ENCODE data around the gene RTTN. TPM values are rescaled to one million over a fixed set of nuclear protein-coding genes. Genes with fewer than 3 reads are reported as not detected.

Gene RTTN
- total RNA-seq, 2 donors from 2014 or later: 22.3 to 35.4 TPM

- H3K27ac ChIP-seq (ENCODE audit: low read depth, low read length): no peak overlapping the region
- H3K36me3 Mint-ChIP-seq (ENCODE audit: low read depth): no peaks in the 10 kb centered on the region
- no peak overlapping the region for H3K4me3 ChIP-seq (ENCODE audit: low read length)
- H3K4me1 Mint-ChIP-seq: no peaks in the 10 kb centered on the region
- no peaks in the 10 kb centered on the region for H3K9me3 Mint-ChIP-seq
- WGBS, 2 experiments (ENCODE audit: insufficient coverage in 1 of 2, insufficient read length in 1 of 2): 80 to 100% methylated on average over 1 to 2 of the region's 2 CpGs
- no peak for TF ChIP-seq CTCF (conservative IDR thresholded peaks at IDR 0.05)
- H3K27ac Mint-ChIP-seq: no peak overlapping the region
- H3K9me3 ChIP-seq (ENCODE audit: control insufficient read depth, low read length): no peaks in the 10 kb centered on the region
- no peak for DNase-seq
- H3K27me3 ChIP-seq (ENCODE audit: control insufficient read depth, insufficient read depth, low read length, poor library complexity, severe bottlenecking): no peaks in the 10 kb centered on the region
- no peaks in the 10 kb centered on the region for H3K36me3 ChIP-seq (ENCODE audit: control insufficient read depth, insufficient read depth, low read length)
- H3K9ac ChIP-seq (ENCODE audit: extremely low read depth, low read length, poor library complexity, severe bottlenecking): no peak overlapping the region
- no peaks in the 10 kb centered on the region for H3K27me3 Mint-ChIP-seq (ENCODE audit: insufficient read depth)
- no peaks in the 10 kb centered on the region for H3K4me1 ChIP-seq (ENCODE audit: control insufficient read depth, insufficient read depth, low read length)
- no peak overlapping the region for H3K4me3 Mint-ChIP-seq
These were observed 69.9 kb downstream of the RTTN start for GRCh38 chr18:70135604-70136003.

- no peak overlapping the region for H3K27ac ChIP-seq (ENCODE audit: low read depth, low read length)
- TF ChIP-seq CTCF (conservative IDR thresholded peaks at IDR 0.05): no peak
- no peaks in the 10 kb centered on the region for H3K27me3 ChIP-seq (ENCODE audit: control insufficient read depth, insufficient read depth, low read length, poor library complexity, severe bottlenecking)
- H3K9me3 Mint-ChIP-seq: no peaks in the 10 kb centered on the region
- no peaks in the 10 kb centered on the region for H3K36me3 Mint-ChIP-seq (ENCODE audit: low read depth)
- H3K4me1 Mint-ChIP-seq: no peaks in the 10 kb centered on the region
- H3K36me3 ChIP-seq (ENCODE audit: control insufficient read depth, insufficient read depth, low read length): no peaks in the 10 kb centered on the region
- no peak overlapping the region for H3K4me3 ChIP-seq (ENCODE audit: low read length)
- no peak overlapping the region for H3K9ac ChIP-seq (ENCODE audit: extremely low read depth, low read length, poor library complexity, severe bottlenecking)
- no peak overlapping the region for H3K4me3 Mint-ChIP-seq
- no peaks in the 10 kb centered on the region for H3K9me3 ChIP-seq (ENCODE audit: control insufficient read depth, low read length)
- no peaks in the 10 kb centered on the region for H3K27me3 Mint-ChIP-seq (ENCODE audit: insufficient read depth)
- no peak for DNase-seq
- no peaks in the 10 kb centered on the region for H3K4me1 ChIP-seq (ENCODE audit: control insufficient read depth, insufficient read depth, low read length)
- WGBS, 2 experiments (ENCODE audit: insufficient coverage in 1 of 2, insufficient read length in 1 of 2): 95% methylated on average over 2 of the region's 2 CpGs; no CpG with 5 or more reads in 1 of the 2 experiments
- H3K27ac Mint-ChIP-seq: no peak overlapping the region
These were observed 72.5 kb downstream of the RTTN start for GRCh38 chr18:70132999-70133398.

- 89 to 100% methylated on average over 1 to 2 of the region's 2 CpGs for WGBS, 2 experiments (ENCODE audit: insufficient coverage in 1 of 2, insufficient read length in 1 of 2)
- no peak overlapping the region for H3K27ac ChIP-seq (ENCODE audit: low read depth, low read length)
- H3K27me3 ChIP-seq (ENCODE audit: control insufficient read depth, insufficient read depth, low read length, poor library complexity, severe bottlenecking): no peaks in the 10 kb centered on the region
- no peaks in the 10 kb centered on the region for H3K36me3 Mint-ChIP-seq (ENCODE audit: low read depth)
- no peak overlapping the region for H3K4me3 ChIP-seq (ENCODE audit: low read length)
- H3K4me1 ChIP-seq (ENCODE audit: control insufficient read depth, insufficient read depth, low read length): peaks cover 4% of the 10 kb centered on the region
- no peaks in the 10 kb centered on the region for H3K36me3 ChIP-seq (ENCODE audit: control insufficient read depth, insufficient read depth, low read length)
- H3K27me3 Mint-ChIP-seq (ENCODE audit: insufficient read depth): no peaks in the 10 kb centered on the region
- H3K9ac ChIP-seq (ENCODE audit: extremely low read depth, low read length, poor library complexity, severe bottlenecking): no peak overlapping the region
- DNase-seq: no peak
- H3K4me1 Mint-ChIP-seq: peaks cover 4% of the 10 kb centered on the region
- no peaks in the 10 kb centered on the region for H3K9me3 Mint-ChIP-seq
- H3K4me3 Mint-ChIP-seq: no peak overlapping the region
- no peak overlapping the region for H3K27ac Mint-ChIP-seq
- no peak for TF ChIP-seq CTCF (conservative IDR thresholded peaks at IDR 0.05)
- H3K9me3 ChIP-seq (ENCODE audit: control insufficient read depth, low read length): no peaks in the 10 kb centered on the region
These were observed 77.2 kb downstream of the RTTN start for GRCh38 chr18:70128271-70128670.
